GM21423 (cell line): ENCODE results near the gene TGFBR2.

Experiments used
- ATAC-seq: cut with Tn5 transposase; IDR thresholded peaks from one replicate; pipeline ENCODE4 v1.9.1; 2021; ENCODE audit warnings: mild to moderate bottlenecking, moderate library complexity; ENCODE audit not compliant: unreplicated experiment

Gene TGFBR2

DNA sequence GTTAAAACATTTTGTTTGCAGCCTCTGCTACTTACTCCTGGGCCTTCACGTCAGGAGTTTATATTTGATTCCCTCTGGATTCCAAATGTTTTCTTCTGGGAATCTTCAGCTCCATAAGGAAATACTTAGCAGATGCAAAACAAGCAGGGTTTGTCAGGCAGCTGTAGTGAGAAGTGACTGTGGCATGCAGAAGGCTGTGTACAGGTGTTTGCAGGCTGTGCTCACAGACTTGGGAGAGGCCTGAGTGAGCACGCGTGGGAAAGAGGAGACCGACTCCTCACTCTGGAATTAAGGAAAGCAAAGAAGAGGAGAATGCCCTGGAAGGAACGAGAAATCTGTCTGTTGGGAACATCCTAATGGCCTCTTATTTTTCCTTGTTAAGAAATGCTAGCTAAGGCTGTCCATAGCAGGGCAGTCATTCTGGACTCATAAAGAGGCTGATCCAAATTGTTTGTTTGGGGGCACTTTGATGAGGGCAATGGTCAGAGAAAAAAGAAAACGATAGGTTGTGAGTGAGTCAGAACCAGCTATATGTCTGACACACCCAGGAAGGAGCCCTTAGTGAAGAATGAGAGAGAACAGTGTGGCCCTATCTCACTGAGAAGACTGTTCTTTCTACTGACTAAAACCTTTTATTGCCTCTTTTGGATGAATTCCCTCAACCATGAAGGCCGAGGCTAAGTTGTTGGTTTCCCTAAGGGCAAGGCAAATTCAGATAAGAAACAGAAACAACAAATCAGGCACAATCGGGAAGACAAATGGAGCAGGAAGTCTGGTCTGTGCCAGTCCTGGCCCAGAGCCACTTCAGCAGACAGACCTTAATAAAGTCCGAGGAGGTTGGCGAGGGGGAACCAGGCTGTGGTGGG lies 82.6 kb downstream of the TGFBR2 start:
- no peak for ATAC-seq

DNA sequence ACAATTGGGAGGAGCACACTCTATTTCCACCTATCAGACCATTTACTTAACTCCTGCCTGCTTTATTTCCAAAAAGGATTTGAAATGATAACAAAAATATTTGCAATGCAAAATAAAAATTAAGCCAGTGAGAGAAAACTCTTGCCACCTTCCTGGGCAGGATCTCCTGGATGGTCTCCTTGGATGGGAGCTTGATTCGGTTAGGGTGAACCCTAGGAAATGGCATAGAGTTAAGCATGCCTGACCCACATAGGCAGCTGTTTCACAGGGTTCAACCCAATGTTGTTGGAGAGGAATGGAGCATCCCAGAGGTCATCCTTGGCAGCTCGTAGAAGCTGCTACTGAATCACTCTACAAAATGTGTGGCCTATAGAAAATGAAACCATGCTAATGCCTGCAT lies 83.8 kb downstream of the TGFBR2 start:
- no peak for ATAC-seq

DNA sequence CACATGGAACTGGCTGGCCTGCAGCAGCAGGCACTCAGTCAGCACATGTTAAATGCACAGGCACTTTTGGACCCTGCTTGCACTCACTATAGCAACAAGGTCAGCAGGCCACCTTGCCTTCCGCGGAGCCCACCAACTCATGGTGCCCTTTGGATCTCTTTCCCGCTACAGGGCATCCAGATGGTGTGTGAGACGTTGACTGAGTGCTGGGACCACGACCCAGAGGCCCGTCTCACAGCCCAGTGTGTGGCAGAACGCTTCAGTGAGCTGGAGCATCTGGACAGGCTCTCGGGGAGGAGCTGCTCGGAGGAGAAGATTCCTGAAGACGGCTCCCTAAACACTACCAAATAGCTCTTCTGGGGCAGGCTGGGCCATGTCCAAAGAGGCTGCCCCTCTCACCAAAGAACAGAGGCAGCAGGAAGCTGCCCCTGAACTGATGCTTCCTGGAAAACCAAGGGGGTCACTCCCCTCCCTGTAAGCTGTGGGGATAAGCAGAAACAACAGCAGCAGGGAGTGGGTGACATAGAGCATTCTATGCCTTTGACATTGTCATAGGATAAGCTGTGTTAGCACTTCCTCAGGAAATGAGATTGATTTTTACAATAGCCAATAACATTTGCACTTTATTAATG lies 85.0 kb downstream of the TGFBR2 start:
- no peak for ATAC-seq

DNA sequence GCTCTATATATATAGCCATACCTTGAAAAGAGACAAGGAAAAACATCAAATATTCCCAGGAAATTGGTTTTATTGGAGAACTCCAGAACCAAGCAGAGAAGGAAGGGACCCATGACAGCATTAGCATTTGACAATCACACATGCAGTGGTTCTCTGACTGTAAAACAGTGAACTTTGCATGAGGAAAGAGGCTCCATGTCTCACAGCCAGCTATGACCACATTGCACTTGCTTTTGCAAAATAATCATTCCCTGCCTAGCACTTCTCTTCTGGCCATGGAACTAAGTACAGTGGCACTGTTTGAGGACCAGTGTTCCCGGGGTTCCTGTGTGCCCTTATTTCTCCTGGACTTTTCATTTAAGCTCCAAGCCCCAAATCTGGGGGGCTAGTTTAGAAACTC lies 85.5 kb downstream of the TGFBR2 start:
- no peak for ATAC-seq

DNA sequence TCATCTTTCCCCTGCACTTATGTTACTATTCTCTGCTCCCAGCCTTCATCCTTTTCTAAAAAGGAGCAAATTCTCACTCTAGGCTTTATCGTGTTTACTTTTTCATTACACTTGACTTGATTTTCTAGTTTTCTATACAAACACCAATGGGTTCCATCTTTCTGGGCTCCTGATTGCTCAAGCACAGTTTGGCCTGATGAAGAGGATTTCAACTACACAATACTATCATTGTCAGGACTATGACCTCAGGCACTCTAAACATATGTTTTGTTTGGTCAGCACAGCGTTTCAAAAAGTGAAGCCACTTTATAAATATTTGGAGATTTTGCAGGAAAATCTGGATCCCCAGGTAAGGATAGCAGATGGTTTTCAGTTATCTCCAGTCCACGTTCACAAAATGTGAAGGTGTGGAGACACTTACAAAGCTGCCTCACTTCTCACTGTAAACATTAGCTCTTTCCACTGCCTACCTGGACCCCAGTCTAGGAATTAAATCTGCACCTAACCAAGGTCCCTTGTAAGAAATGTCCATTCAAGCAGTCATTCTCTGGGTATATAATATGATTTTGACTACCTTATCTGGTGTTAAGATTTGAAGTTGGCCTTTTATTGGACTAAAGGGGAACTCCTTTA lies 86.2 kb downstream of the TGFBR2 start:
- no peak for ATAC-seq

DNA sequence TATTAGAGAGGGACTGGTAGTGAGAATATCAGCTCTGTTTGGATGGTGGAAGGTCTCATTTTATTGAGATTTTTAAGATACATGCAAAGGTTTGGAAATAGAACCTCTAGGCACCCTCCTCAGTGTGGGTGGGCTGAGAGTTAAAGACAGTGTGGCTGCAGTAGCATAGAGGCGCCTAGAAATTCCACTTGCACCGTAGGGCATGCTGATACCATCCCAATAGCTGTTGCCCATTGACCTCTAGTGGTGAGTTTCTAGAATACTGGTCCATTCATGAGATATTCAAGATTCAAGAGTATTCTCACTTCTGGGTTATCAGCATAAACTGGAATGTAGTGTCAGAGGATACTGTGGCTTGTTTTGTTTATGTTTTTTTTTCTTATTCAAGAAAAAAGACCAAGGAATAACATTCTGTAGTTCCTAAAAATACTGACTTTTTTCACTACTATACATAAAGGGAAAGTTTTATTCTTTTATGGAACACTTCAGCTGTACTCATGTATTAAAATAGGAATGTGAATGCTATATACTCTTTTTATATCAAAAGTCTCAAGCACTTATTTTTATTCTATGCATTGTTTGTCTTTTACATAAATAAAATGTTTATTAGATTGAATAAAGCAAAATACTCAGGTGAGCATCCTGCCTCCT lies 87.2 kb downstream of the TGFBR2 start:
- ATAC-seq: peak; percentile 92

DNA sequence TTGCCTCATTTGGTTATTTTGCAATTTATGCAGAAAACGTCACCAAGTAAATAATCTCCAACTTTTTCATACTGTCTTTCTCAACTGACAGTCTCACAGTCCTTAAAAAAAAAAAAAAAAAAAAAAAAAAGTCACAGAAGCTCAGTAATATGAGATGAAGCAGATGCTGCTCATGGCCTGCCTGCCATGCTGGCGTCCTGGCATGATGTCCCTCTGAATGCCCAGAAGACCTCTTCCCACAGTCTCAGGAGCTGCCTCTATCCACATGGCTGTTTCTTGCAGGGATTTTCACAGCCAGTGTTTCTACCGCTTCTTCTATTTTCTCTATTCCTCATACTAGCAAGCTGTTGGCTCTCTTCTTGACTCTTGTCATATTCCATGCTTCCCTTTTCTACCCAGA lies 87.7 kb downstream of the TGFBR2 start:
- no peak for ATAC-seq

DNA sequence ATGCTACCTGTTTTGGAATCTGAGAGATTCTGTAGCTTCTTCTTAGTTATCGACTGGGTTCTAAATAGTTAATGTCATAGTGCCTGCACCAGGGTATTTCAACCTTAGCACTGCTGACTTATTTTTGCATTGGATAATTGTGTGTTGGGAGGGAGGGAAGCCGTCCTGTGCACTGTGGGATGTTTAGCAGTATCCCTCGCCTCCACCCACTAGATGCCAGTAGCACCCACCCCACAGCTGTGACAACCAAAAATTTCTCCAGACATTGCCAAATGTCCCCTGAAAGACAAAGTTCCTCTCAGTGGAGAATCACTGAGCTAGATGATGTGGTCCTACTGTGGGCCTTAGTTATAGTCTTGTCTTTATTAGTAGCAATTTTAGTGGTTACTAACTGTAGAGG lies 88.3 kb downstream of the TGFBR2 start:
- ATAC-seq: no peak

DNA sequence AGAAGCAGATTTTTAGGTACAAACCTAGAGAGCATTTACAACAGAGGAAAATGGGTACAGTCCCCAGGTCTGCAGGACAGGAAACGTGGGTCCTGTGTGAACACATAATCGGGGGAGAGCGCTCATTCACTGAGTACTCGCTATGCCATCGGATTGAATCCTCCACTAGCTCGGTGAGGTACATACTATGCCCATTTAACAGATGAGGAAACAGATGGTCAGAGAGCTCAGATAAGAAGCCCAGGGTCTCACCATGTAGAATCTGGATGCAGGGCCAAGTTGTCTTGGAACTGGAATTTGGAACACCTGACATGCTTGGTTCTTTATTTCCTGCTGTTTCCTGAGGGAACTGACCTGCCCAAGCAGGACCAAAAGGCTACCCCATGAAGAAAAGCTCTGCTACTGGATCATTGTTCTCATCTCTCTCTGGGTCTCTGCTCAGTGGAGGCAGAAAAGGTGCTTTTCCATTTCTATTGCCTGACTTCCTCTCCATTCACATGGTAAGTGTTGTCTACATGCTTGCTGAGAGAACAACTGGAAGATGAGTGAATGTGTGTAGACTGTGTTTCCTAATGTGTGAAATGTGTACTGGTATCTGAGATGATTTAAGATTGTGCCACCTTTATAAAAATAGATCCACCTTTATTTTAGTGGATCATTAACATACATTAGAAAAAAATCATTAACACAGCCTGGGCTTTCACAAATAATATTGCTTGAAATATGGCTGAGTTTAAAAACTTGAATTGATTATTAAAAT lies 89.1 kb downstream of the TGFBR2 start:
- ATAC-seq: no peak

DNA sequence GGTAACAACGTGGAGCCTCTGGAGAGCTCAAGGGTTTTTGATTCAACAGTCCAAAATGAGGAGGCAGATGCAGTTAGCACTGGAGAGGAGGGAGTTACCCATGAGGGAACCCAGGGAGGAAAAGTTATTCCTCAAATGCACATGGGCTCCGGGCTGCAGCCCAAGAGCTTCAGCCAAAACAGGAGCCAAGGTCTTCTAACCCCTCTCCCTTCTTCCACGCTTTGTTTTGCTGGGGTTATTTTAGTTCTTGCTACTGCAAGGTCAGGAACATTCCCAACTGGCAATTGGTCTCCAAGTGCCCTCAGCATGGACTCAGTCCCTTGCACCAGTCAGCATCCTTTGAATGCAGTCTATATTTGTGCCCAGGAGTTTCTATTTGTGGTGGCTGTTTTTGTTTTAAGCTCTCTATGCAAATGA lies 90.0 kb downstream of the TGFBR2 start:
- no peak for ATAC-seq

DNA sequence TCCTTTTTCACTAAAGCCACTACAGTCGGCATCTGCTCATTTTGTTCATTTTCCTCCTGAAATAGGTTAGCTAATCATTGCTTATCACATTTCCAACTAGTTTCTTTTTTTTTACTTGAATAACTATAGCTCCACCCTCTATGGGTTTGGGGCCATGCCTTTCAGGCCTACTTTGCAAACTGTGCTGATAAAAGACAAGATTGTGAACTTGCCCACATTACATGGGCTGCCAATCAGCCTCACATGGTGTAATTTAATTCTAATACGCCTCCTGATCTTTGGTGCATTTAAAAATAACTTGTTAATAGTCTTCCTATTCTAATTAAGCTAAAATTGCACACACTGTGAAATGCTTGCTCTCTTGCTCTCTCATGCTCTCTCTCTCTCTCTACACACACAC lies 90.5 kb downstream of the TGFBR2 start:
- ATAC-seq: no peak

DNA sequence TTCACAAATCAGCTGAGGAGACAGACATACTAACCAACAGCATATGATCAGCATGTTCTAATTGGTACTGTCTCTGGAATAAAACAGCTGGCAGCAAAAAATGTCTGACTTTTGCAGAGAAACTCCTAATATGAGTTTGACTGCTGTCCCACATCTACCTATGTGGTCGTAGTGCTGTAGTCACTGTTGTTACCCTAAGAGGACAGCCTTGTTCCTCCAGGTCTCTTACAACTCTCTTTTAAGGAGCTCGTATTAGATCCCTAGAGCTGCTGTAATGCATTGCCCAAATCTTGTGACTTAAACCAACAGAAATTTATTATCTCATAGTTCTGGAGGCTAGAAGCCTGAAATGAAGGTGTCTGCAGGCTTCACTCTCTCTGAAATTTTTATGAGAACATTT lies 92.1 kb downstream of the TGFBR2 start:
- ATAC-seq: no peak

DNA sequence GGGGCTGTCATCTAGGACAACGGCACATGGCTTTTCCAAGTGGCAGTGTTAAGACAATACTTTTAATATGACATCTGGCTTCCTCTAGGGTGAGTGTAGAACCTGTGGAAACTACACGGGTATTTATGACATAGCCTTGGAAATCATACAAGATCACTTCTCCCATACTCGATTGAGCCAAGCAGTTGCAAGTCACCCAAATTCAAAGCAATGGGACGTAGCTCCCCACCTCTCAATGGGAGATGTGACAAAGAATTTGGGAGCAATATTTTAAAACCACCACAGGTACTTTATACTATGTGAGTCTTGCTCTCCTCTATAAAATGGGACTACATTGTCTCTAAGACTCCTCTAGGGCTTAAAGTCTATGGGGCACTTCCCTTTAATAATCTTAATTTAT lies 93.5 kb downstream of the TGFBR2 start:
- no peak for ATAC-seq

DNA sequence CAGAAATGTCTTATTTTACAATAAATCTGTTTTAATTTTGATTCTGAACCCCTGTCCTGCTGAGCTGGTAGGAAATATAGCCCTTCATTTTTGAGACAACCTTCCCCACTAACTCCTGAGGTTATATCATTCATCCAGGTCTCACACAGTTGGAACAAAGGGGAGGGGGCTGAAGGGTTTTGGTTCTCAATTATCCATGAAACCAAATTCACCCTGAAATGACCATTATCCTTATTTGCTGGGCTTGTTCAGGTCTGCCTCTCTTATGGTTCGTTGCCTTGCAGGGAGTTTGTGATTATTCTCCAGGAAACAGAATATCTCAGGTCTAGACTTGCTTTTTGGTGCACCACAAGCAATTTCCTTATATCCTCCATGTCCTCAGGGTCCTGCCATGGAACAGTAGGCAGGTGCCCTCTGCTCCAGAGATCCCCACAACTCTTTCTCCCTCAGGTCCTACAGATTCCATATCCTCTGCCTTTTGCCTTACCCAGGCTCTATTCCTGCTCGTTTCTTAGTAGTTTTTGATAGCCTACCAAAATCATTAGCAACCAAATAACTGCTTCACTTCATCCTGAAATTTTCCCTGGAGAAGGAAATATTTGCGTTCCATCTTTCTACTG lies 94.4 kb downstream of the TGFBR2 start:
- ATAC-seq: no peak

DNA sequence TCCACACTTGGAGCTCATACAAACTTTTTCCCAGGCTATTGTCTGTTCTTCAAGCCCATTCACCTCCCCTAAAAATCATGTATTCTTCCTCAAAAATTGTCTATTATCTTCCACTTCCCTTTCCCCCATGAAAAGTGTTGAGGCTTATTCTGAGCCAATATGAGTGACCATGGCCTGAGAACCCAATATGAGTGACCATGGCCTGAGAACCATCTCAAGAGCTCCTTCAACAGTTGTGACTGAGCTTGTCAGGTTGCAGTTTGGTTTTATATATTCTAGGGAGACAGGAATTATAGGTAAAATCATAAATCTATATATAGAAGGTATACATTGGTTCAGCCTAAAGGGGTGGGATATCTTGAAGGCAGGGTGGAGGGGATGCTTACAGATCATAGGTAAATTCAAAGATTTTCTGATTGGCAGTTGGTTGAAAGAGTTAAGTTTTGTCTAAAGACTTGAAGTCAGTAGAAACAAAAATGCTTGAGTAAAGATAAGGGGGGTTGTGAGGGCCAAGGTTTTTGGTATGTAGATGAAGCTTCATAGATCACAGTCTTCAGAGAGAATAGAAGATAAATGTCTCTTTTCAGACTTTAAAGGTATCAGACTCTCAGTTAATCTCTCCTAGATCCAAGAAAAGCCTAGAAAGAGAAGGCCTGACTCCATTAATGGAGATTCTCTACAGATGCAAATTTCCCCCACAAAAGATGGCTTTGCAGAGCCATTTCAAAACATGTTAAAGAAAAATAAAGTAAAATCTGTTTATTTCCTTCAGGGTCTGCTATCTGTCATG lies 95.8 kb downstream of the TGFBR2 start:
- no peak for ATAC-seq

DNA sequence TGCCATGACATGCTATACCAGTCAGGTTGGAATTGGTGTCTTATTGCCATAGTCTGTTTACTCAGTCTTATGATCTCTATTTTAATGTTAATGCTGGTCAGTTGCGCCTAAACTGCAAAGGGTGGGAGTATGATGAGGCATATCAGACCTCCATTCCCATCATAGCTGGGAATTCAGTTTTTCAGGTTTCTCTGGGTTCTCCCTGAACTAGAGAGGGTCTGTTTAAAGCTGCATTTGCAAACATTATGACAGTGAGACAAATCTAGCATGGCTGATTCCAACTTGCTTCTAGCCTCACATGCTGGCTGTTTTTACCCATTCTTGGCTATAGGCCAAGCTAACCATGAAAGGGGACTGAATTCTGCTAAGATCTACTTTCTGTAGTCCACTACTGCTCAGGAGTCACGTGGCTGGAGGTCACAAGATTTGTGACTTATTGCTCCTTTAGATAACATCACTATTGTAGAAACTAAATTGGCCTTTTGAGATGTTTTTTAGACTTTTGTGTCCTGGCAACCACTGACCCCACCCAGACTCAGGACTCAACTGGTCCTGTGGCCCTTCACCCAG lies 96.5 kb downstream of the TGFBR2 start:
- no peak for ATAC-seq

DNA sequence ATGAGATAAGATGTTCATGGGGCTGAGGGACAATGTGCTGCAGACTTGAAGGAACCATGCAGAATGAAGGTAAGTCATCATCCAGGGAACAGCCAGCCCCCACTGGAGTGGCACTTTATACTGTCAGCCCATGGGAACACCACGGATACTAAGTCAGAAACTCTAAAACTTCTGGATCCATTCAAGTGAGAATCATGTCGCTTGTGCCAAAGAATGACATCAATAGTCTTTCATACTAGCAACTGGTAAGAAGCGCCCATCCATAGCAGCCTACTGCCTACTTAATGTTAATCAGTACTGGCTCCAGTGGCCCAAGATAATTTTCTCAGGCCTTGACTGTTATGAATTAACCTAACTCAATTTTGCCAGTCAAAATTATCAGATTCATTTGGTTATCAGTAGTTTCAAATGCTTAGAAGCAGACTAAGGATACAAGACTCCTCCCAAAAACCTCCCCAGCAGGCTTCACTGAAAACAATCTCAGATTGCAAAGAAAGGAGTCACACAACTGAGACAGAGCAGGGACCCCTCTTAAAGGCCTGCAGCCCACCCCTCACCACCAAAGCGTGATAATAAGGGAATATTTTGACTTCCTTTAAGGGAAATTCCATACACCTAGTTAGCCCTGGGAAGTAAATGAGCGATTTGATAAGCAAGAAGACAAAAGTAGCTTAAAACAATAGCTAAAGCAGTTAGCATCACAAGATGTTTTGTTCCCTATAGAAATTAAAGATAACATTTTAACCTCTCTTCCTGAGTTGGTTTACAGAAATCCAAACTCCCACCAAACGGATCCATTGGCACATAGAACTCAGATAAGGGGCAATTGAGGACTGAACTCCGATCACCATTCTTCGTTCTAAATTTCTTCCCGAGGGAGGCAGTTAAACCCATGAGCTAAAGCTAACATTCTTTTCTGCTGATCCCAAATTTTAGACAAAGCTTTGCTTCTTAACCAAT lies 98.8 kb downstream of the TGFBR2 start:
- no peak for ATAC-seq

DNA sequence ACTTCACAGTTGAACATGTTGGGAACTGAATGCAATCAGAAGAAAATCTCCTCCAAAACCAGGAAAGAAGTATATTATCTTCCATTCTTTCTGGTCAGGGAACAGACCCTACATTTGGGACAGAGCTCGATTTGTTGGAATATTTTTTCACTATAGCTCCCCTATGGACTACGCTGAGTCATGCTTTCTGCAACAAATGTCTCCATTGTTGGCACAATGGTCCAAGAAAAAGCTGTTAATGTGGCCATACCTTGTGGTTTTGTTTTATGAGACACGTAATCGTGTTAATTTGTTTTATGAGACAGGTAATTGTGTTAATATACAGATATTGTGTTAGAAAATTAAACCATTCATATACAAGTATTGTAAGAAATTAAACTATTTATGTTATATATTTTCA lies 101.4 kb downstream of the TGFBR2 start:
- ATAC-seq: no peak
